WI38 (cell line): ENCODE results near the gene ASCL5.

Experiments used
- H3K4me3 ChIP-seq: 2 replicates; pipeline ENCODE4 v1.5.1; 2011; ENCODE audit warnings: low read depth, mild to moderate bottlenecking, control low read depth, low read length
- CTCF ChIP-seq: IDR thresholded peaks from 2 replicates; pipeline ENCODE4 v1.5.1; 2012; ENCODE audit warnings: low read depth, mild to moderate bottlenecking, control low read depth, low read length

ASCL5 gene

GRCh38 chr1:201108614-201109013 is 18.4 kb downstream of the ASCL5 start:
- TF ChIP-seq CTCF, result no peak
- H3K4me3 ChIP-seq, result no peak overlapping the region

GRCh38 chr1:201105688-201106087 is 21.3 kb downstream of the ASCL5 start:
- no peak for TF ChIP-seq CTCF

GRCh38 chr1:201104141-201104540 is 22.8 kb downstream of the ASCL5 start:
- no peak for TF ChIP-seq CTCF
- H3K4me3 ChIP-seq, result no peak overlapping the region

More at GRCh38 chr1:201105688-201106087, 21.3 kb downstream of the ASCL5 start:
- no peak overlapping the region for H3K4me3 ChIP-seq

GRCh38 chr1:201103666-201104065 is 23.3 kb downstream of the ASCL5 start:
- TF ChIP-seq CTCF, result no peak

GRCh38 chr1:201100169-201100930 is 26.6 kb downstream of the ASCL5 start:
- no peak for TF ChIP-seq CTCF
- no peak overlapping the region for H3K4me3 ChIP-seq

More at GRCh38 chr1:201103666-201104065, 23.3 kb downstream of the ASCL5 start:
- H3K4me3 ChIP-seq, result no peak overlapping the region

GRCh38 chr1:201098992-201099677 is 27.8 kb downstream of the ASCL5 start:
- H3K4me3 ChIP-seq, result no peak overlapping the region
- no peak for TF ChIP-seq CTCF
